GM19023 (cell line): ENCODE measurements around the gene NDUFB5.
"Not testable (repeated sequence)": the region's sequence is repeated elsewhere in the genome, so short reads cannot be mapped to it uniquely, and the experiment has no call there.

ENCODE experiments used
- ATAC-seq: cut with Tn5 transposase; IDR thresholded peaks from one replicate; pipeline ENCODE4 v1.9.1; 2021; ENCODE audit warnings: mild to moderate bottlenecking, moderate library complexity; ENCODE audit not compliant: unreplicated experiment

The NDUFB5 gene

GRCh38 chr3:179630753-179631451 lies 26.3 kb downstream of the NDUFB5 start:
- no peak for ATAC-seq

GRCh38 chr3:179640469-179640868 lies 35.9 kb downstream of the NDUFB5 start:
- no peak for ATAC-seq

DNA sequence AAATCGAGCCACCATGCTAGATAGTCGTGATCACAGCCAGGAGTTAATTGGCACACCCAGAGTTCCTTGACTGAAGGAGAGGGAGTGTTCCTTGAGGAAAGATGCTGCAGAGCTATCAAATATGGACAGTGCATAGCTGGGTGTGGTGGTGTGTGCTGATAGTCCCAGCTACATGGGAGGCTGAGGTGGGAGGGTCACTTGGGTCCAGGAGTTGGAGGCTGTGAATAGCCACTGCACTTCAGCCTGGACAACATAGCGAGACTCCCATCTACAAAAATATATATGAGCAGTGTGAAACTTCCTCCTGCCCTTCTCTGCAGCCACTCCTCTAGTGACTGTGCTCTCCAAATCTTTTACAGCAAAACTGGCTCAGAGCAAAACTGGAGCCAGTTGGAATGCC lies 38.3 kb downstream of the NDUFB5 start:
- no peak for ATAC-seq

- ATAC-seq: not testable (repeated sequence)
Observed at GRCh38 chr3:179643837-179644236, 39.2 kb downstream of the NDUFB5 start.

DNA sequence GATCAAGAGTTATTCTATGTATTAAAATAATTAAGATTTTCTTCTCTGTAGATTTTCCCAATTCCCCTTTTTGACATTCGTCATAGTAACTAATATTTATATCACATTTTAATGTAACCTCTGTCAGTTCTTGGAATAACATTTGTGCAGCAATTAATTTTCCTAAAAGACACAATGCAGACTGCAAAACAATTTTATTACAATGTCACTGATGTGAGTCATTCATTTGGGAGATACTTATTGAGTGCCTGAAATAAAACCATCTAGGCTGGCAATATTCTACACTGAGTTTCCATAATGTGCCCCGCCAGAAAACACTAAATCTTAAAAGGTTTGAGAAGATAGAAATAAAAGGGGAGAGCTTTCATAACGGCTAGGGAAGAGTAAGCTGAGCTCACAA lies 41.6 kb downstream of the NDUFB5 start:
- ATAC-seq: no peak

DNA sequence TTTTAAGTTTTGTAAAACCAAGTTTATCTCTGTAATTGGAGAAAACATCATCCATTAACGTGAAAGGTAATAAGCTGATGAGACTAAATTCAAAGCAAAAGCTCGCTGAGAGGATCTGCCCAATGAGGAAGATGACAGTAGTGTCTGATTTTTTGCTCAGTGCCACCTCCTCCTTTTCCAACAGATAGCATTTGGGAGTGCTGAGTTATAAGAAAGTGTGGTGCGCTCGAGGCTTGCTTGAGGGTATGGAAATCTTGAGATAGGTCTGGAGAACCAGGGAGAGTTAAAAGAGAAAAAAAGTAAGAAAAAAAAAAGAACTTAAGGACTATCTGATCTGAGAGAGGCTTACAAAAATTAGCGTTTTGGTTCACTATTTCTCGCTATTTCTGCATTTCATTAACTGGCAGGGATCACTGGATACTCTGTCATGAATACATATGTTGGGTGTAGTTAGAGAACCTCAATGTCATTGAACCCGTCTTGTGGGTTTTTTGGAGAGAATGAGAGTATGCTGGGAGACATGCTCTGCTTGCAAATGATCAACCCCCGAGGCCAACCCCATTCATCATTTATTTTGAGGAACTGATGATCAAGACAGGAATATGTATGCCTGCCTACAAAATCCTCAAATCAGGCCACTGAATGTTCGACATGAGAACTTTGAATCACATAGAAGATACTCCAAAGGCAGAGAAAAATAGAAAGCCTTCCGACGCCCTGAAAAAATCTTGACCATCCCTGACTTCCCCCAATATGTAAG lies 47.3 kb downstream of the NDUFB5 start:
- ATAC-seq: no peak

GRCh38 chr3:179652447-179653095 lies 48.0 kb downstream of the NDUFB5 start, which contains the start of gene USP13:
Gene USP13 (plus strand): TSS chr3:179653040. CDS start chr3:179653226, 186 bp downstream.
- peak; percentile 69 for ATAC-seq

- ATAC-seq: peak; percentile 65
Observed at GRCh38 chr3:179653096-179653797, 48.7 kb downstream of the NDUFB5 start.

- ATAC-seq: no peak
Observed at GRCh38 chr3:179655236-179655635, 50.6 kb downstream of the NDUFB5 start.

- ATAC-seq: no peak
Observed at GRCh38 chr3:179658606-179659005, 54.0 kb downstream of the NDUFB5 start.

DNA sequence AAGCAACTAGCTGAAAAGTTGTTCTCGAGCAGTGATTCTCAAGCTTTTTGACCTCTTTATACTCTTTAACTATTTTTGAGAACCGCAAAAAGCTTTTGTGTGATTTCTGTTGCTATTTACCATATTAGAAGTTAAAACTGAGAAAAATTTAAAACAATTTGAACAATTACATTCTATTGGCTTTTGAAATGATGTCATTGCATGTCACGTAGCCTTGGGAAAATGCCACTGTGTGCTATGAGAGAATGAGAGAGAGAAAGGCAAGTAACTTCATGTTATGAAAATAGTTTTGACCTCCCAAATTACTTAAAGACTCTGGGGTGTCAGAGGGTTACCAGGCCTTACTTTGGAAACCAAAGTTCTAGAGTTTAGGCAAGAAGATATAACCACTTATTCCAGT lies 56.3 kb downstream of the NDUFB5 start:
- no peak for ATAC-seq

DNA sequence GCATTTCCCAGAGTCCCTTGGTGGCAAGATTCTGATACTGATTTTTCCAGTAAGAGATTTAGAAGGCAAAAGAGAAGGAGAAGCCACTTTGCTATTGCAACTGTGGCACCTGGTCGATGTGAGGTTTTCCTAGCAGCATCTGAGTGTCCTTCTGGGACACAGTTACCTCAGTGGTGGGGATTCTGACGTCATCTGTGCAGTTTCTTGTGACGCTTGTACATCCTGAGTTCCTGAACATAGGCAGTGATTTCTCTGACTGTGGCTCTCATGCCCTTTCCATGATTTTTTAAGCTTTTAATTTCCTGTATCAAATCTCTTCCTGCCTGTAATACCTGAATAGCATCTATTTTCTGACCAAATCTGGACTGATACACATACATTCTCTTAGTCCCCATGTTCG lies 57.2 kb downstream of the NDUFB5 start:
- ATAC-seq: no peak

DNA sequence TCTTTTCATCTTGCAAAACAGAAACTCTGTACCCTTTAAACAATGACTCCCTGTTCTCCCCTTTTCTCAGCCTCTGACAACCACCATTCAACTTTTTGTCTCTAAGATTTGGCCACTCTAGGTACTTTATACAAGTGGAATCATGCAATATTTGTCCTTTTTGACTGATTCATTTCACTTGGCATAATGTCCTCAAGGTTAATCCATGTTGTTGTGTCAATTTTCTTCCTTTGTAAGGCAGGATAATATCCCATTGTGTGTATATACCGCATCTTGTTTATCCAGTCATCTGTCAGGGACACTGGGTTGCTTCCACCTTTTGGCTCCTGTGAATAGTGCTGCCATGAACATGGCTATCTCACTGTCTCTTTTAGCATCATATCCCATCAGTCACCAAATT lies 58.5 kb downstream of the NDUFB5 start:
- no peak for ATAC-seq

DNA sequence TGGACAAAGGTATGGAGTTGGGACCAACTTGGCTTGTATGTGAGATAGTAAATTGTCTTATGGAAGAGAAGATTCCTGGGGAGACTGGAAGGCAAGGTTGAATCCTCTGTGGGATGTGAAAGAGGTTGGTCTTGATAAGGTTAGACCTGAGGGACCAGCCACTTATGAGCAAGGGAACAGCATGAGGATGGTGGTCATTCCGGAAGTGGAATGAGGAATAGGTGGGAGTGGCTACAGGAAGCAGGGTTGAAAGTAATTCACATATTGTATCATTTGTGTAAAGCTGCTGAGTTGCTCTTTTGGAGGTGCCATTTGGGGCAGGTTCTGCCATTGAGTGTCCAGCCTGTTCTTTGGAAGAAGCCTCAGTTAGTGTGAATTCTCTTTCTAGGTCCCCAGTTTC lies 61.4 kb downstream of the NDUFB5 start:
- ATAC-seq: no peak

GRCh38 chr3:179666436-179667035 lies 61.9 kb downstream of the NDUFB5 start:
- no peak for ATAC-seq

- ATAC-seq: no peak
Observed at GRCh38 chr3:179668429-179668828, 63.8 kb downstream of the NDUFB5 start.

DNA sequence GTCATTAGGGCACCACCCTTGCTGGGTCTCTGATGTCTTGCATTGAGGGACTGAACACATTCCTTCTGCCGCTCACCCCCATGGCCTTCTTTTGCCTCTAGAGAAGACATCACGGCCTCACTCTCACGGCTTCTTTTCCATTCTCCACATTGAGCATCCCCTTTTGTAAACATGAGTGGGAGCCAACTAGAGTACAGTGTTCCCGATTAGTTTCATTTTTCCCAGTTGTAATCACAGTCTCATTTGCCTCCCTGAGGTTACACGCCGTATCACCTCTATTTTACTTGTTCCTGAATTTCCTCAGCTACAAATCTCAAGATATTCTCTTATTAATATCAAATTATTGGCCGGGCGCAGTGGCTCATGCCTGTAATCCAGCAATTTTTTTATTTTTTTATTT lies 65.7 kb downstream of the NDUFB5 start:
- ATAC-seq: no peak

DNA sequence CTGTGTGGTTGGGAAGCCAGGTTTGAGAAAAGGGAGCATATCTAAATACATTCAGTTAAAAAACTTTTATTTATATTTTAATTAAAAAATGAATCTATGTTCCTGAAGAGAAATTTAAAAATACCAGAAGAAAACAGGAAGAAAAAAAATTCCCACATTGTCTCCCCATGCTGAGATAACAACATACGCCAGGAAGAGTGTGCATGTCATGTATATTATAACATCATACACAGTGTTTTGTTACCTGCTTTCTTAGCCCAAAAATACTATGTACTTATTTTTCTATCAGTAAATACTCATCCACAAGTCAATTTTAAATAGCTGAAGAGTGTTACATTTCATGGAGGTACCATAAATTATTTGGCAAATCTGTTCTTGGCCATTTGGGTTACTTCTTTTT lies 66.7 kb downstream of the NDUFB5 start:
- ATAC-seq: no peak

- ATAC-seq: no peak
Observed at GRCh38 chr3:179671747-179672242, 67.2 kb downstream of the NDUFB5 start.

- no peak for ATAC-seq
Observed at GRCh38 chr3:179672918-179673317, 68.3 kb downstream of the NDUFB5 start.

DNA sequence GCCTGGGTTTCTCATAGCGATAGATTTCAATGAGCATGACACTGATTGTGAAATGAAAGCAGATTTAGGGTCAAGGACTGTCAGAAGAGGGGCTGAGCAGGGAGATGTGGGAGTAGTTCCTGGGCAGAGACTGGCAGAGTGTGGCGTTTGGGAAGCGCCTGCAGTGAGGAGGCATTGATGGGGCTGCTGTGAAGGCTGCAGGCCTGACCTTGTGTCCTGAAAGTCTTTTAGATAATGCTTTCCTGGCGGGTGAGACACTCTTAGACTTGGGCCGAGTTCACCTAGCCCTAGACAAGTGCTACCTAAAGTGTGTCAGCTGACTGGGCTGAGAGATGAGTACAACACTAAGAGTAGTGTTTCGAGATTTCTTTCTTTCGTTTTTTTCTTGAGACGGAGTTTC lies 68.9 kb downstream of the NDUFB5 start:
- no peak for ATAC-seq
